SK-N-SH treated with all-trans-retinoic acid at 6 μM for 48 hours (cell line): Measurements from ENCODE around the gene COL6A1.

Experiments
- ATAC-seq: fragments of 200-7000 bp; cut with Tn5 transposase; 3 replicates; pipeline ENCODE4 v1.9.1; 2020; ENCODE audit warnings: mild to moderate bottlenecking, moderate library complexity
- ARNTL ChIP-seq: fragments of 450-650 bp; formaldehyde crosslinking; IDR thresholded peaks from 2 replicates; pipeline ENCODE4 v1.5.0; 2020; ENCODE audit warnings: low read depth, mild to moderate bottlenecking, moderate library complexity, borderline replicate concordance
- BACH2 ChIP-seq: fragments of 250-450 bp; sonication (Bioruptor Pico); IDR thresholded peaks from 2 replicates; pipeline ENCODE4 v1.9.0; 2021; ENCODE audit warnings: mild to moderate bottlenecking, borderline replicate concordance
- CSDC2 ChIP-seq: fragments of 250-450 bp; sonication (Bioruptor Pico); IDR thresholded peaks from 2 replicates; pipeline ENCODE4 v1.5.0; 2020; ENCODE audit warnings: mild to moderate bottlenecking, moderate library complexity
- CSRNP3 ChIP-seq: fragments of 250-450 bp; sonication (Bioruptor Pico); IDR thresholded peaks from 2 replicates; pipeline ENCODE4 v1.5.1; 2021; ENCODE audit warnings: mild to moderate bottlenecking, moderate library complexity
- ESRRG ChIP-seq: fragments of 250-450 bp; sonication (Bioruptor Pico); IDR thresholded peaks from 2 replicates; pipeline ENCODE4 v1.6.1; 2021; ENCODE audit warnings: mild to moderate bottlenecking
- GLIS3 ChIP-seq: fragments of 250-450 bp; sonication (Bioruptor Pico); IDR thresholded peaks from 2 replicates; pipeline ENCODE4 v1.5.0; 2020; ENCODE audit warnings: mild to moderate bottlenecking, moderate library complexity
- ISL1 ChIP-seq: fragments of 250-450 bp; sonication (Bioruptor Pico); IDR thresholded peaks from 2 replicates; pipeline ENCODE4 v2.1.2; 2022; ENCODE audit warnings: mild to moderate bottlenecking, moderate library complexity
- POU6F1 ChIP-seq: fragments of 250-450 bp; sonication (Bioruptor Pico); IDR thresholded peaks from 2 replicates; pipeline ENCODE4 v1.8.0; 2021; ENCODE audit warnings: low read depth, mild to moderate bottlenecking, moderate library complexity, borderline replicate concordance
- PPARA ChIP-seq: fragments of 250-450 bp; sonication (Bioruptor Pico); IDR thresholded peaks from 2 replicates; pipeline ENCODE4 v1.5.0; 2020; ENCODE audit warnings: mild to moderate bottlenecking, borderline replicate concordance
- RARB ChIP-seq: fragments of 250-450 bp; sonication (Bioruptor Pico); IDR thresholded peaks from 2 replicates; pipeline ENCODE4 v1.8.0; 2021; ENCODE audit warnings: mild to moderate bottlenecking, moderate library complexity
- SNAI2 ChIP-seq: fragments of 250-450 bp; sonication (Bioruptor Pico); IDR thresholded peaks from 2 replicates; pipeline ENCODE4 v1.5.0; 2020; ENCODE audit warnings: mild to moderate bottlenecking, moderate library complexity
- TCF4 ChIP-seq: fragments of 250-450 bp; sonication (Bioruptor Pico); IDR thresholded peaks from 2 replicates; pipeline ENCODE4 v1.8.0; 2021; ENCODE audit warnings: mild to moderate bottlenecking, moderate library complexity, borderline replicate concordance
- TOX ChIP-seq: fragments of 250-450 bp; sonication (Bioruptor Pico); IDR thresholded peaks from 2 replicates; pipeline ENCODE4 v1.8.0; 2021; ENCODE audit warnings: mild to moderate bottlenecking, moderate library complexity, borderline replicate concordance
- ZC3H10 ChIP-seq: fragments of 250-450 bp; sonication (Bioruptor Pico); IDR thresholded peaks from 2 replicates; pipeline ENCODE4 v1.5.1; 2021; ENCODE audit warnings: mild to moderate bottlenecking, moderate library complexity
- ZFP3 ChIP-seq: fragments of 250-450 bp; sonication (Bioruptor Pico); IDR thresholded peaks from 2 replicates; pipeline ENCODE4 v1.5.0; 2020; ENCODE audit warnings: mild to moderate bottlenecking, moderate library complexity
- ZFP30 ChIP-seq: fragments of 450-650 bp; formaldehyde crosslinking; IDR thresholded peaks from 2 replicates; pipeline ENCODE4 v1.5.0; 2022; ENCODE audit warnings: mild to moderate bottlenecking, moderate library complexity
- ZNF565 ChIP-seq: fragments of 450-650 bp; formaldehyde crosslinking; conservative IDR thresholded peaks from 2 replicates; pipeline ENCODE4 v1.5.0; 2020; ENCODE audit warnings: low read depth, mild to moderate bottlenecking, moderate library complexity
- ZNF70 ChIP-seq: fragments of 450-650 bp; formaldehyde crosslinking; IDR thresholded peaks from 2 replicates; pipeline ENCODE4 v1.5.0; 2020; ENCODE audit warnings: mild to moderate bottlenecking, moderate library complexity
- ZNF8 ChIP-seq: fragments of 450-650 bp; formaldehyde crosslinking; IDR thresholded peaks from 2 replicates; pipeline ENCODE4 v1.5.0; 2020; ENCODE audit warnings: mild to moderate bottlenecking, moderate library complexity
- TF ChIP-seq, protein P1 (sequence below): fragments of 250-450 bp; sonication (Bioruptor Pico); IDR thresholded peaks from 2 replicates; pipeline ENCODE4 v1.8.0; 2020; ENCODE audit warnings: mild to moderate bottlenecking, moderate library complexity, borderline replicate concordance
- TF ChIP-seq, protein P2 (sequence below): fragments of 250-450 bp; sonication (Bioruptor Pico); IDR thresholded peaks from 2 replicates; pipeline ENCODE4 v1.5.1; 2020; ENCODE audit warnings: low read depth, mild to moderate bottlenecking, moderate library complexity

Gene COL6A1

GRCh38 chr21:45934554-45934953 is 47.0 kb upstream of the COL6A1 start:
- no peak for TF ChIP-seq SNAI2 (CRISPR knock-in tag)
- TF ChIP-seq, protein P1, sequence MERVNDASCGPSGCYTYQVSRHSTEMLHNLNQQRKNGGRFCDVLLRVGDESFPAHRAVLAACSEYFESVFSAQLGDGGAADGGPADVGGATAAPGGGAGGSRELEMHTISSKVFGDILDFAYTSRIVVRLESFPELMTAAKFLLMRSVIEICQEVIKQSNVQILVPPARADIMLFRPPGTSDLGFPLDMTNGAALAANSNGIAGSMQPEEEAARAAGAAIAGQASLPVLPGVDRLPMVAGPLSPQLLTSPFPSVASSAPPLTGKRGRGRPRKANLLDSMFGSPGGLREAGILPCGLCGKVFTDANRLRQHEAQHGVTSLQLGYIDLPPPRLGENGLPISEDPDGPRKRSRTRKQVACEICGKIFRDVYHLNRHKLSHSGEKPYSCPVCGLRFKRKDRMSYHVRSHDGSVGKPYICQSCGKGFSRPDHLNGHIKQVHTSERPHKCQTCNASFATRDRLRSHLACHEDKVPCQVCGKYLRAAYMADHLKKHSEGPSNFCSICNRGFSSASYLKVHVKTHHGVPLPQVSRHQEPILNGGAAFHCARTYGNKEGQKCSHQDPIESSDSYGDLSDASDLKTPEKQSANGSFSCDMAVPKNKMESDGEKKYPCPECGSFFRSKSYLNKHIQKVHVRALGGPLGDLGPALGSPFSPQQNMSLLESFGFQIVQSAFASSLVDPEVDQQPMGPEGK (CRISPR knock-in tag), result no peak
- no peak for TF ChIP-seq TOX
- TF ChIP-seq CSRNP3 (CRISPR knock-in tag), result no peak
- no peak for TF ChIP-seq ISL1 (CRISPR knock-in tag)
- TF ChIP-seq RARB, result no peak
- no peak for TF ChIP-seq ZFP3 (CRISPR knock-in tag)
- no peak for TF ChIP-seq ZFP30
- TF ChIP-seq, protein P2, sequence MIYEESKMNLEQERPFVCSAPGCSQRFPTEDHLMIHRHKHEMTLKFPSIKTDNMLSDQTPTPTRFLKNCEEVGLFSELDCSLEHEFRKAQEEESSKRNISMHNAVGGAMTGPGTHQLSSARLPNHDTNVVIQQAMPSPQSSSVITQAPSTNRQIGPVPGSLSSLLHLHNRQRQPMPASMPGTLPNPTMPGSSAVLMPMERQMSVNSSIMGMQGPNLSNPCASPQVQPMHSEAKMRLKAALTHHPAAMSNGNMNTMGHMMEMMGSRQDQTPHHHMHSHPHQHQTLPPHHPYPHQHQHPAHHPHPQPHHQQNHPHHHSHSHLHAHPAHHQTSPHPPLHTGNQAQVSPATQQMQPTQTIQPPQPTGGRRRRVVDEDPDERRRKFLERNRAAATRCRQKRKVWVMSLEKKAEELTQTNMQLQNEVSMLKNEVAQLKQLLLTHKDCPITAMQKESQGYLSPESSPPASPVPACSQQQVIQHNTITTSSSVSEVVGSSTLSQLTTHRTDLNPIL (CRISPR knock-in tag), result no peak
- no peak for TF ChIP-seq ZNF8
- no peak for TF ChIP-seq ZNF565 (CRISPR knock-in tag)
- no peak for TF ChIP-seq GLIS3
- TF ChIP-seq ARNTL (CRISPR knock-in tag), result no peak

DNA sequence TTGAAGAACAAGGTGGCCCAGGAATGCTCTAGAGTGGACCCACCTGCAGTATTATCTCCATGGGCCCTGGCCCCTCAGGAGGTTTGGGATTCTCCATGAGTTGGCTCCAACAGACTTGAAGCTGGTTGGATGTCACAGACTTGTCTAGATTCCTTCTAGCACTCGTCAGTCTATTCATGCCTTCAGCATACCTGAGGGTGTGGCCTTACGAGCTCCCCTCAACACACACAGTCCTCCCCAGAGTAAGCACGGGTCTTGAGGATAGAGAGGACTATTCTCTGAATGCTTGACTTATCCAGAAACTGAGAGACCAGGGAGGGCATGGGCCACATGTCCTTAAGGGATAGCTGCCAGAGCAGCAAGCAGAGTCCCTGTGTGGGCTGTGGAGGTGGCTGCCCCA is 45.9 kb upstream of the COL6A1 start:
- ATAC-seq, result peak; percentile 25; the same call in 1 of the 3 replicates
- TF ChIP-seq ZNF70, result no peak
- TF ChIP-seq BACH2 (CRISPR knock-in tag), result no peak
- TF ChIP-seq PPARA (CRISPR knock-in tag), result no peak
- no peak for TF ChIP-seq ESRRG (CRISPR knock-in tag)
- no peak for TF ChIP-seq SNAI2 (CRISPR knock-in tag)
- no peak for TF ChIP-seq ZNF565 (CRISPR knock-in tag)
- no peak for TF ChIP-seq ZFP30
- TF ChIP-seq, protein P1 (CRISPR knock-in tag), result no peak
- no peak for TF ChIP-seq TCF4 (CRISPR knock-in tag)
- TF ChIP-seq, protein P2 (CRISPR knock-in tag), result no peak
- no peak for TF ChIP-seq ZC3H10 (CRISPR knock-in tag)
- no peak for TF ChIP-seq CSDC2 (CRISPR knock-in tag)
- TF ChIP-seq ISL1 (CRISPR knock-in tag), result no peak
- no peak for TF ChIP-seq GLIS3

More at GRCh38 chr21:45934554-45934953, 47.0 kb upstream of the COL6A1 start:
- no peak for ATAC-seq

- TF ChIP-seq SNAI2 (CRISPR knock-in tag) (no peak), POU6F1 (CRISPR knock-in tag) (no peak), ZNF70 (no peak), ZNF8 (no peak), ZFP3 (CRISPR knock-in tag) (no peak), TCF4 (CRISPR knock-in tag) (no peak), RARB (no peak), GLIS3 (no peak), PPARA (CRISPR knock-in tag) (no peak)
- TF ChIP-seq, protein P1 (CRISPR knock-in tag), result no peak
- no peak for ATAC-seq
Observed at GRCh38 chr21:45937721-45938452, 43.7 kb upstream of the COL6A1 start.
